Spleen (tissue), 7 donors: ENCODE measurements around the gene PTGES2.

Experiments used
- POLR2A ChIP-seq, 3 donors: fragments of 450-650 bp; IDR thresholded peaks; one replicate each; pipeline ENCODE4 v1.5.1; 2017; ENCODE audit warnings: antibody characterized with exemption in 3 of 3, mild to moderate bottlenecking in 1 of 3
- TF ChIP-seq, protein P1 (sequence below), 11 experiments: fragments of 200-600 bp in 7 of 11; fragments of 450-650 bp in 4 of 11; sonication (generic) in 4 of 11; IDR thresholded peaks in 8 of 11; conservative IDR thresholded peaks in 3 of 11; 1 replicate in 7 of 11; 2 replicates in 4 of 11; pipeline versions ENCODE4 v1.4.0 to v1.8.0; 2016 to 2021; ENCODE audit warnings: antibody characterized with exemption in 11 of 11, inconsistent platforms in 4 of 11, mild to moderate bottlenecking in 1 of 11
- donor health status: DM: no; HTN: no; CAD: no; lungs with moderate emphysema.
- donor health status: DM: no; HTN: no; CAD: no.
- donor health status: DM: no; HTN: no; CAD: no.

GRCh38 chr9:128103589-128103962, 24.0 kb downstream of the PTGES2 start:
- TF ChIP-seq, protein P1, sequence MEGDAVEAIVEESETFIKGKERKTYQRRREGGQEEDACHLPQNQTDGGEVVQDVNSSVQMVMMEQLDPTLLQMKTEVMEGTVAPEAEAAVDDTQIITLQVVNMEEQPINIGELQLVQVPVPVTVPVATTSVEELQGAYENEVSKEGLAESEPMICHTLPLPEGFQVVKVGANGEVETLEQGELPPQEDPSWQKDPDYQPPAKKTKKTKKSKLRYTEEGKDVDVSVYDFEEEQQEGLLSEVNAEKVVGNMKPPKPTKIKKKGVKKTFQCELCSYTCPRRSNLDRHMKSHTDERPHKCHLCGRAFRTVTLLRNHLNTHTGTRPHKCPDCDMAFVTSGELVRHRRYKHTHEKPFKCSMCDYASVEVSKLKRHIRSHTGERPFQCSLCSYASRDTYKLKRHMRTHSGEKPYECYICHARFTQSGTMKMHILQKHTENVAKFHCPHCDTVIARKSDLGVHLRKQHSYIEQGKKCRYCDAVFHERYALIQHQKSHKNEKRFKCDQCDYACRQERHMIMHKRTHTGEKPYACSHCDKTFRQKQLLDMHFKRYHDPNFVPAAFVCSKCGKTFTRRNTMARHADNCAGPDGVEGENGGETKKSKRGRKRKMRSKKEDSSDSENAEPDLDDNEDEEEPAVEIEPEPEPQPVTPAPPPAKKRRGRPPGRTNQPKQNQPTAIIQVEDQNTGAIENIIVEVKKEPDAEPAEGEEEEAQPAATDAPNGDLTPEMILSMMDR (IDR thresholded peaks at IDR 0.05 in 8 of 11, conservative IDR thresholded peaks at IDR 0.05 in 3 of 11), result peak in 6 of 11 experiments; percentile 6 to 43 (median 18)
- no peak for TF ChIP-seq POLR2A (IDR thresholded peaks at IDR 0.05)
